Measurements from ENCODE around the gene NPRL2.

Gene NPRL2

GRCh38 chr3:50326182-50326541, 24.4 kb downstream of the NPRL2 start:
- H3K23ac ChIP-seq (ENCODE audit: low read length): no peak overlapping the region
- H3K27me3 ChIP-seq (ENCODE audit: insufficient read depth, low read length, poor library complexity): no peaks in the 10 kb centered on the region
- H3K4me1 ChIP-seq (ENCODE audit: control insufficient read depth, low read depth, low read length): peaks cover 7% of the 10 kb centered on the region
- H2AK5ac ChIP-seq (ENCODE audit: low read length): no peak overlapping the region
- no peak overlapping the region for H3K9ac ChIP-seq (ENCODE audit: low read length)
- no peak overlapping the region for H2BK120ac ChIP-seq (ENCODE audit: low read depth, low read length)
- no peak overlapping the region for H4K5ac ChIP-seq (ENCODE audit: low read length)
- H3K27ac ChIP-seq (ENCODE audit: low read depth, low read length): no peak overlapping the region
- H3K18ac ChIP-seq (ENCODE audit: low read length): no peak overlapping the region
- H3K4me3 ChIP-seq (ENCODE audit: low read length): no peak overlapping the region
- H3K79me1 ChIP-seq (ENCODE audit: low read length): peaks cover 6% of the 10 kb centered on the region
- H4K8ac ChIP-seq (ENCODE audit: low read depth, low read length): no peak overlapping the region
- no peak overlapping the region for H3K4me2 ChIP-seq (ENCODE audit: low read length)
- no peak overlapping the region for H2BK5ac ChIP-seq (ENCODE audit: low read length)
- H3K36me3 ChIP-seq (ENCODE audit: control insufficient read depth, insufficient read depth, low read length): peaks cover 10% of the 10 kb centered on the region
- no peak overlapping the region for H3K4ac ChIP-seq (ENCODE audit: low read depth, low read length)
- peaks cover 11% of the 10 kb centered on the region for H3K79me2 ChIP-seq (ENCODE audit: control insufficient read depth, insufficient read depth, low read length)
- WGBS (ENCODE audit: extremely low coverage, insufficient coverage, low lambda C conversion rate): no CpG with 5 or more reads among the region's 8 CpGs
- H2BK15ac ChIP-seq (replicated peaks; ENCODE audit: low read depth): no peak overlapping the region
- DNase-seq: no peak
- no peak overlapping the region for H3K56ac ChIP-seq (ENCODE audit: low read length)

- Histone ChIP-seq H3K36me3 (ENCODE audit: control insufficient read depth, insufficient read depth, low read length) (peaks cover 8% of the 10 kb centered on the region), H3K56ac (ENCODE audit: low read length) (no peak overlapping the region), H3K4me2 (ENCODE audit: low read length) (no peak overlapping the region), H3K4me1 (ENCODE audit: control insufficient read depth, low read depth, low read length) (peaks cover 7% of the 10 kb centered on the region), H3K4me3 (ENCODE audit: low read length) (no peak overlapping the region), H4K5ac (ENCODE audit: low read length) (no peak overlapping the region), H3K27me3 (ENCODE audit: insufficient read depth, low read length, poor library complexity) (no peaks in the 10 kb centered on the region), H3K18ac (ENCODE audit: low read length) (no peak overlapping the region), H3K27ac (ENCODE audit: low read depth, low read length) (no peak overlapping the region), H3K79me1 (ENCODE audit: low read length) (peaks cover 8% of the 10 kb centered on the region), H3K23ac (ENCODE audit: low read length) (no peak overlapping the region), H2AK5ac (ENCODE audit: low read length) (no peak overlapping the region), H2BK5ac (ENCODE audit: low read length) (no peak overlapping the region), H4K8ac (ENCODE audit: low read depth, low read length) (no peak overlapping the region), H3K4ac (ENCODE audit: low read depth, low read length) (no peak overlapping the region), H2BK15ac (replicated peaks; ENCODE audit: low read depth) (no peak overlapping the region), H3K9ac (ENCODE audit: low read length) (no peak overlapping the region), H3K79me2 (ENCODE audit: control insufficient read depth, insufficient read depth, low read length) (peaks cover 14% of the 10 kb centered on the region), H2BK120ac (ENCODE audit: low read depth, low read length) (no peak overlapping the region)
- DNase-seq: no peak
- no CpG with 5 or more reads among the region's 11 CpGs for WGBS (ENCODE audit: extremely low coverage, insufficient coverage, low lambda C conversion rate)
These were observed 24.9 kb downstream of the NPRL2 start for GRCh38 chr3:50325497-50326181.

DNA sequence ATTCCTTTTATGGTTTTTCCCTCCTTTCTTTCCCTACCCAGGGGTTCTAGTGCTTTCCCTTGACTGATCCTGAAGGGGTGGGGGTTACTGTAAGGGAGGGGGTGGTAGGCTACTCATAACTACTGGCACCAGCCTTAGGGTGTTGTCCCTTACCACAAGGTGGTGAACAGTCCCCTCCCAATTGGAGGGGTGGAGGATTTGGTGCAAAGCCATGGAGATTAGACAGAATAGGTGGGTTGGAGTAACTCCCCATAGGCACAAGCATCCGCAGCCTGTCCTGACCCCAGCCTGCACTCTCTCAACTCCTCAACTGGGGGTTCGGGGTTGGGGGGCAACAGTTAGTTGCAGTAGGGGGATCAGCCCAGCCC, 25.5 kb downstream of the NPRL2 start:
- H2AK5ac ChIP-seq (ENCODE audit: low read length): no peak overlapping the region
- no peak overlapping the region for H3K18ac ChIP-seq (ENCODE audit: low read length)
- peaks cover 6% of the 10 kb centered on the region for H3K36me3 ChIP-seq (ENCODE audit: control insufficient read depth, insufficient read depth, low read length)
- peaks cover 11% of the 10 kb centered on the region for H3K4me1 ChIP-seq (ENCODE audit: control insufficient read depth, low read depth, low read length)
- no CpG with 5 or more reads among the region's 2 CpGs for WGBS (ENCODE audit: extremely low coverage, insufficient coverage, low lambda C conversion rate)
- H3K4ac ChIP-seq (ENCODE audit: low read depth, low read length): no peak overlapping the region
- H2BK15ac ChIP-seq (replicated peaks; ENCODE audit: low read depth): no peak overlapping the region
- no peaks in the 10 kb centered on the region for H3K27me3 ChIP-seq (ENCODE audit: insufficient read depth, low read length, poor library complexity)
- peaks cover 19% of the 10 kb centered on the region for H3K79me2 ChIP-seq (ENCODE audit: control insufficient read depth, insufficient read depth, low read length)
- H3K4me2 ChIP-seq (ENCODE audit: low read length): no peak overlapping the region
- peaks cover 12% of the 10 kb centered on the region for H3K79me1 ChIP-seq (ENCODE audit: low read length)
- H2BK5ac ChIP-seq (ENCODE audit: low read length): no peak overlapping the region
- no peak overlapping the region for H4K8ac ChIP-seq (ENCODE audit: low read depth, low read length)
- H3K4me3 ChIP-seq (ENCODE audit: low read length): no peak overlapping the region
- H3K23ac ChIP-seq (ENCODE audit: low read length): no peak overlapping the region
- H3K9ac ChIP-seq (ENCODE audit: low read length): no peak overlapping the region
- no peak overlapping the region for H2BK120ac ChIP-seq (ENCODE audit: low read depth, low read length)
- no peak for DNase-seq
- no peak overlapping the region for H4K5ac ChIP-seq (ENCODE audit: low read length)
- H3K56ac ChIP-seq (ENCODE audit: low read length): no peak overlapping the region
- H3K27ac ChIP-seq (ENCODE audit: low read depth, low read length): no peak overlapping the region

GRCh38 chr3:50324351-50325112, 26.0 kb downstream of the NPRL2 start:
- H4K5ac ChIP-seq (ENCODE audit: low read length): no peak overlapping the region
- peaks cover 24% of the 10 kb centered on the region for H3K79me2 ChIP-seq (ENCODE audit: control insufficient read depth, insufficient read depth, low read length)
- H3K9ac ChIP-seq (ENCODE audit: low read length): peak overlapping the region; percentile 2
- no peak overlapping the region for H2BK15ac ChIP-seq (replicated peaks; ENCODE audit: low read depth)
- peak overlapping the region; percentile 35 for H3K56ac ChIP-seq (ENCODE audit: low read length)
- peak overlapping the region; percentile 20 for H2AK5ac ChIP-seq (ENCODE audit: low read length)
- no peak overlapping the region for H4K8ac ChIP-seq (ENCODE audit: low read depth, low read length)
- H3K18ac ChIP-seq (ENCODE audit: low read length): no peak overlapping the region
- peak; percentile 93 for DNase-seq
- WGBS (ENCODE audit: extremely low coverage, insufficient coverage, low lambda C conversion rate): no CpG with 5 or more reads among the region's 4 CpGs
- peaks cover 14% of the 10 kb centered on the region for H3K4me1 ChIP-seq (ENCODE audit: control insufficient read depth, low read depth, low read length)
- H3K4me3 ChIP-seq (ENCODE audit: low read length): no peak overlapping the region
- no peak overlapping the region for H2BK5ac ChIP-seq (ENCODE audit: low read length)
- no peak overlapping the region for H3K23ac ChIP-seq (ENCODE audit: low read length)
- no peak overlapping the region for H3K27ac ChIP-seq (ENCODE audit: low read depth, low read length)
- no peak overlapping the region for H2BK120ac ChIP-seq (ENCODE audit: low read depth, low read length)
- peaks cover 18% of the 10 kb centered on the region for H3K79me1 ChIP-seq (ENCODE audit: low read length)
- peaks cover 8% of the 10 kb centered on the region for H3K36me3 ChIP-seq (ENCODE audit: control insufficient read depth, insufficient read depth, low read length)
- H3K4me2 ChIP-seq (ENCODE audit: low read length): no peak overlapping the region
- no peaks in the 10 kb centered on the region for H3K27me3 ChIP-seq (ENCODE audit: insufficient read depth, low read length, poor library complexity)
- H3K4ac ChIP-seq (ENCODE audit: low read depth, low read length): no peak overlapping the region

DNA sequence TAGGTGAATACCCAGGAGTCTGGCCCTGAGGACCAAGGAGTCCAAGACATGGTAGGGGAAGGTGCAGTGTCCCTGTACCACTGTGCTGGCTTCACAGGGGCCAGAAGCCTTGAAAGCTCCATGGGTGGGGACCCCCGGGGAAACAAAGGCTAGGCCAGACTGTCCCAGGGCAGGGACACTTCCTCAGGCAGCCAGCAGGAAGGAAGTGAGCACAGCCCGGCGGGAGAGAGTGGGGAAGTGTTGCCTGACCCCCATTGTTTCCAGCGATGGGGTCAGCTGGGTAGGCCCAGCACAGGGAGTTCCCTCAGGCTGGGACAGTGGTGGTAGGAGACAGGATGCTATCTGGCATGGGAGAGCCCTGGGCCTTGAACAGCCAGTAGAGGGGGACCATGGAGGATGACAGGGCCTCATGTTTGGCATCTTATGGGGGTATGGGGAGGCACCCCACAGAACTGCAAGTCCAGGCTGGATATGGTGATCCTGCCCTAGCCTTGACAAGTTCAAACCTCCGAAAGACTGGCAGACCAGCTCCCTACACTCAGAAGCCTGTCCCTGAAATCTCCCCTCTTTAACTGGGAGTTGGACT, 26.9 kb downstream of the NPRL2 start:
- Histone ChIP-seq H3K9ac (ENCODE audit: low read length) (peak overlapping the region; percentile 3), H3K79me2 (ENCODE audit: control insufficient read depth, insufficient read depth, low read length) (peaks cover 32% of the 10 kb centered on the region), H4K8ac (ENCODE audit: low read depth, low read length) (no peak overlapping the region), H3K27me3 (ENCODE audit: insufficient read depth, low read length, poor library complexity) (no peaks in the 10 kb centered on the region), H3K4me2 (ENCODE audit: low read length) (no peak overlapping the region), H3K79me1 (ENCODE audit: low read length) (peaks cover 23% of the 10 kb centered on the region), H3K18ac (ENCODE audit: low read length) (no peak overlapping the region), H3K56ac (ENCODE audit: low read length) (peak overlapping the region; percentile 96), H3K4me1 (ENCODE audit: control insufficient read depth, low read depth, low read length) (peaks cover 14% of the 10 kb centered on the region), H3K4ac (ENCODE audit: low read depth, low read length) (no peak overlapping the region), H2AK5ac (ENCODE audit: low read length) (no peak overlapping the region), H3K36me3 (ENCODE audit: control insufficient read depth, insufficient read depth, low read length) (peaks cover 9% of the 10 kb centered on the region), H3K4me3 (ENCODE audit: low read length) (no peak overlapping the region), H2BK120ac (ENCODE audit: low read depth, low read length) (no peak overlapping the region), H3K27ac (ENCODE audit: low read depth, low read length) (no peak overlapping the region), H2BK15ac (replicated peaks; ENCODE audit: low read depth) (no peak overlapping the region), H4K5ac (ENCODE audit: low read length) (no peak overlapping the region), H3K23ac (ENCODE audit: low read length) (no peak overlapping the region), H2BK5ac (ENCODE audit: low read length) (no peak overlapping the region)
- DNase-seq: no peak
- WGBS (ENCODE audit: extremely low coverage, insufficient coverage, low lambda C conversion rate): no CpG with 5 or more reads among the region's 5 CpGs

Measured in mesendoderm (in vitro differentiated cells).